ENCODE measurements around the gene PITPNM3. TPM values are rescaled to one million over a fixed set of nuclear protein-coding genes. Genes with fewer than 3 reads are reported as not detected.

Gene PITPNM3
- total RNA-seq, 1 donor: 0.54 TPM

- DNase-seq (ENCODE audit: low read depth in 2 of 3, low spot score in 2 of 3): no peak
Measured at GRCh38 chr17:6530324-6530920, 25.9 kb downstream of the PITPNM3 start.

- DNase-seq (ENCODE audit: low read depth in 2 of 3, low spot score in 2 of 3): no peak
Measured at GRCh38 chr17:6528557-6528956, 27.8 kb downstream of the PITPNM3 start.

- DNase-seq (ENCODE audit: low read depth in 2 of 3, low spot score in 2 of 3): peak in 1 of 3 donors; percentile 31
Measured at GRCh38 chr17:6526362-6527152, 29.8 kb downstream of the PITPNM3 start.

GRCh38 chr17:6525731-6526130 lies 30.6 kb downstream of the PITPNM3 start:
- no peak for DNase-seq (ENCODE audit: low read depth in 2 of 3, low spot score in 2 of 3)

- no peak for DNase-seq (ENCODE audit: low read depth in 2 of 3, low spot score in 2 of 3)
Measured at GRCh38 chr17:6525141-6525540, 31.2 kb downstream of the PITPNM3 start.

GRCh38 chr17:6524520-6524919 lies 31.8 kb downstream of the PITPNM3 start:
- DNase-seq (ENCODE audit: low read depth in 2 of 3, low spot score in 2 of 3): no peak

GRCh38 chr17:6523809-6524355 lies 32.5 kb downstream of the PITPNM3 start:
- DNase-seq (ENCODE audit: low read depth in 2 of 3, low spot score in 2 of 3): no peak

- DNase-seq (ENCODE audit: low read depth in 2 of 3, low spot score in 2 of 3): no peak
Measured at GRCh38 chr17:6523330-6523729, 33.0 kb downstream of the PITPNM3 start.

- no peak for DNase-seq (ENCODE audit: low read depth in 2 of 3, low spot score in 2 of 3)
Measured at GRCh38 chr17:6521586-6521985, 34.8 kb downstream of the PITPNM3 start.

GRCh38 chr17:6517062-6517461 lies 39.3 kb downstream of the PITPNM3 start:
- DNase-seq (ENCODE audit: low read depth in 2 of 3, low spot score in 2 of 3): peak in 1 of 3 donors; percentile 52

- DNase-seq (ENCODE audit: low read depth in 2 of 3, low spot score in 2 of 3): no peak
Measured at GRCh38 chr17:6514371-6514770, 42.0 kb downstream of the PITPNM3 start.

- no peak for DNase-seq (ENCODE audit: low read depth in 2 of 3, low spot score in 2 of 3)
Measured at GRCh38 chr17:6512552-6512951, 43.8 kb downstream of the PITPNM3 start.

GRCh38 chr17:6510321-6510977 lies 45.9 kb downstream of the PITPNM3 start:
- no peak for DNase-seq (ENCODE audit: low read depth in 2 of 3, low spot score in 2 of 3)

- no peak for DNase-seq (ENCODE audit: low read depth in 2 of 3, low spot score in 2 of 3)
Measured at GRCh38 chr17:6509921-6510320, 46.4 kb downstream of the PITPNM3 start.

- no peak for DNase-seq (ENCODE audit: low read depth in 2 of 3, low spot score in 2 of 3)
Measured at GRCh38 chr17:6509031-6509771, 47.2 kb downstream of the PITPNM3 start.

- no peak for DNase-seq (ENCODE audit: low read depth in 2 of 3, low spot score in 2 of 3)
Measured at GRCh38 chr17:6508519-6509030, 47.8 kb downstream of the PITPNM3 start.

GRCh38 chr17:6508016-6508415 lies 48.3 kb downstream of the PITPNM3 start:
- DNase-seq (ENCODE audit: low read depth in 2 of 3, low spot score in 2 of 3): no peak

GRCh38 chr17:6507535-6507934 lies 48.8 kb downstream of the PITPNM3 start:
- DNase-seq (ENCODE audit: low read depth in 2 of 3, low spot score in 2 of 3): no peak

- no peak for DNase-seq (ENCODE audit: low read depth in 2 of 3, low spot score in 2 of 3)
Measured at GRCh38 chr17:6506679-6507231, 49.6 kb downstream of the PITPNM3 start.

- no peak for DNase-seq (ENCODE audit: low read depth in 2 of 3, low spot score in 2 of 3)
Measured at GRCh38 chr17:6505425-6506142, 50.8 kb downstream of the PITPNM3 start.

All from hematopoietic multipotent progenitor cell (in vitro differentiated cells).